DMS53 treated with DMSO at 0.1 percent for 48 hours (cell line): ENCODE data around the gene LIN28A.
"Not testable (repeated sequence)": the region's sequence is repeated elsewhere in the genome, so short reads cannot be mapped to it uniquely, and the experiment has no call there.

Source experiments
- DNase-seq: peaks from one replicate; lab custom pipeline; 2025; ENCODE audit not compliant: unreplicated experiment; lab: John Stamatoyannopoulos, UW

The LIN28A gene, protein sequence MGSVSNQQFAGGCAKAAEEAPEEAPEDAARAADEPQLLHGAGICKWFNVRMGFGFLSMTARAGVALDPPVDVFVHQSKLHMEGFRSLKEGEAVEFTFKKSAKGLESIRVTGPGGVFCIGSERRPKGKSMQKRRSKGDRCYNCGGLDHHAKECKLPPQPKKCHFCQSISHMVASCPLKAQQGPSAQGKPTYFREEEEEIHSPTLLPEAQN

DNA sequence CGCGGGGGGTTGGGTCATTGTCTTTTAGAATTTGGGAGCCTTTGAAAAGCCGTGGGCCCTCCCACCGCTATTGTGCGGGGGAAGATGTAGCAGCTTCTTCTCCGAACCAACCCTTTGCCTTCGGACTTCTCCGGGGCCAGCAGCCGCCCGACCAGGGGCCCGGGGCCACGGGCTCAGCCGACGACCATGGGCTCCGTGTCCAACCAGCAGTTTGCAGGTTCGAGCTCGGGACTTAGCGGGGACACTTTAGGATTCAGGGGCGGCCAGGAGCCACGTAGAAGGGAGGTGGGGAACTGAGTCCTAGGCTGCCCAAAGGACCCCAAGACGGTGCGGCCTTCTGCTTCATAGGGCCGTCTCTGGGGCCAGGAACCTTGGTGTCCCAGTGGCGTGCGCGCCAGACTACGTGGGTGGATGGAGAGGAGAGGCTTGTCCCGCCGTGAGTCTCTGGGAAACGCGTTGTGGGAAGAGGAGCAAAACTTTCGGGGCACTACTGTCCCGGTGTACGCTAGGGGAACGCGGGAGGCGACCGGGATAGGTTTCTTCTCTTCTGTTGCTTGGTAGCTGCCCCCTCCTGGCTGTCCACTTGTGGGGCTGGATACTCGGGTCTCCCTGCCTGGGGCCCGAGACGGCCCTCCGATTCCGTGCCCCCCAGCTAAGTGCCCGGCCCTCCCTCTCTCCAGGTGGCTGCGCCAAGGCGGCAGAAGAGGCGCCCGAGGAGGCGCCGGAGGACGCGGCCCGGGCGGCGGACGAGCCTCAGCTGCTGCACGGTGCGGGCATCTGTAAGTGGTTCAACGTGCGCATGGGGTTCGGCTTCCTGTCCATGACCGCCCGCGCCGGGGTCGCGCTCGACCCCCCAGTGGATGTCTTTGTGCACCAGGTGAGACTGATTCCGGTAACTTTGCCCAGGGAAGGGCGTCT lies at the start of gene LIN28A:
LIN28A (plus strand) TSS at position 112 of the 918 bp plus-strand sequence; CDS start at position 187, 75 bp downstream.
- no peak for DNase-seq

GRCh38 chr1:26361605-26362122 lies 49.0 kb upstream of the LIN28A start:
- DNase-seq, result no peak

- DNase-seq, result no peak
Measured at GRCh38 chr1:26362331-26362730, 48.3 kb upstream of the LIN28A start.

DNA sequence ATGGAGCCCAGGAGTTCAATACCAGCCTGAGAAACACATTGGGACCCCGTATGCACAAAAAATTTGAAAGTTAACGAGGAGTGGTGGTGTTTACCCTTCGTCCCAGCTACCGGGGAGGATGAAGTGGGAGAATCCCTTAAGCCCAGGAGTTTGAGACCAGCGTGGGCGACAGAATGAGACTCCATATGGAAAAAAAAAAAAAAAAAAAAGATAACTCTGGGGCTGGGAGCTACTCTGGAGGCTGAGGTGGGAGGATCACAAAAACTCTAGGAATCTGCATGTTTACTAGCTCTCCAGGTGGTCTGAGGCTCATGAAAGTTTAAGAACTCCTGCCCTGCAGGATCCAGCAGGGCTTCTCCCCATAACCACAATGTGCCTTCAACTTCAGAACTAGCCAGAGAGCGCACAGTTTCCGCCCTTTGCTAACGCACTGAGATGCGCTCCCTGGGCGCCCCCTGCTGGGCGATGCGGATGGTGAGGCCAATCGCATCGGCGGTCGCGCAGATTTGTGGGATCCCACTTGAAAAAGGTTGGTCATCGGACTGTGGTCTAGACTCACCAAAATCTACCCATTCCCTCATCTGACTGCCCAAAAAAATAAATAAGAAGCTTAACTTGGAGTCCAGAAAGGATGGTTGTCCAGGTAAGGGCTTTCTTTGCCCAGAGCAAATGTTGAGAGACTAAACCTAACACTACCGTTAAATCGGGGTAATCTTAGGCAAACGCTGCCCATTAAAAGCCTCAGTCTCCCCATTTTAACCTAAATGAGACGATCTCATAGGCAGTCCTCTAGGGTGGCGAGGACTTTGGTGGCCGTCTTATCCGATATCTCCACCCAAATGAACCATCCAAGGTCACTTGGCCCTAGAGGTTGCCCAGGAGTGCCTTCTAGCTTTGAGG lies 46.8 kb upstream of the LIN28A start:
- DNase-seq, result peak; percentile 54

GRCh38 chr1:26364956-26365355 lies 45.7 kb upstream of the LIN28A start:
- no peak for DNase-seq

GRCh38 chr1:26367441-26367840 lies 43.2 kb upstream of the LIN28A start:
- DNase-seq, result no peak

DNA sequence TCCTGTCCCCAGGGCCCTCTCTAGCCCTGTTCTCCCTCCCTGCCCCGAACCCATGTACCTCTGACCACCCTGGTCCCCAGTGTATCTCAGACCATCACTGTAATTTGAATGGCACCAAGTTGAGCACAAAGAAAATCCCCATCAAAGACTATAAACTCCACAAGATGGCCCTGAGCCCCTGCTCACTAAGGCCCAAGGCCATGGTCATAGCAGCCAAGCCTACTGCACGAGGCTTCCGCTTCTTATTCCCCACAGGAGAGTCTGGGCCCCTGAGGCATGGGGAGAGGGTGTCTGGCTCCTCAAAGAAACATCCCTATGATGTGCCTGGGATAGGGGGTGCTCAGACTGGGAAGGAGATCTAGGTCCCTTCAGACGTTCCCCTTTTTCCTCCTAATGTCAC lies 42.6 kb upstream of the LIN28A start:
- no peak for DNase-seq

GRCh38 chr1:26368486-26368885 lies 42.1 kb upstream of the LIN28A start:
- DNase-seq, result no peak

GRCh38 chr1:26370591-26371382 lies 39.8 kb upstream of the LIN28A start:
- DNase-seq, result no peak

GRCh38 chr1:26372039-26372438 lies 38.6 kb upstream of the LIN28A start:
- DNase-seq, result no peak

DNA sequence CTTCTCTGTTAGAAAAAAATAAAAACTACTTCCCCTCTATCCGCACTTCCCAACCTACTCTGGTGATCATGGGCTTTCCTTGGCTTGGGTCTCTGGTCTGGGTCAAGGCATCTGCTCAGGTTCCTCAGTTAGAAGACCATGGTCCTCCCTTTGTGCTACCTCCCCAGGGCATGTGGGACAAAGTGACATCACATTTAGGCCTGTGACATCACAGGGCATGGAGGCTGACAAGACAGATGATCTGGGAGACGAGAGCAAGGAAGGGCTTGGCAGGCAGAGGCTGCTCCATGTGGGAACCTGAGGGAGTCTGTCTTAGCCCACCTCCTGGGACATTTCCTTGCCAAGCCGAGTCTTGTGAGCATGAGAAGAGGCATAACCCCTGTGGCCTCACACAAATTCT lies 38.0 kb upstream of the LIN28A start, which contains the start of gene ZNF683:
ZNF683 (minus strand) TSS at position 140 of the 400 bp plus-strand sequence. CDS start 4,179 bp downstream, outside the sequence.
- not testable (repeated sequence) for DNase-seq

GRCh38 chr1:26373281-26373680 lies 37.3 kb upstream of the LIN28A start:
- DNase-seq, result no peak

GRCh38 chr1:26373789-26374188 lies 36.8 kb upstream of the LIN28A start:
- DNase-seq, result no peak

DNA sequence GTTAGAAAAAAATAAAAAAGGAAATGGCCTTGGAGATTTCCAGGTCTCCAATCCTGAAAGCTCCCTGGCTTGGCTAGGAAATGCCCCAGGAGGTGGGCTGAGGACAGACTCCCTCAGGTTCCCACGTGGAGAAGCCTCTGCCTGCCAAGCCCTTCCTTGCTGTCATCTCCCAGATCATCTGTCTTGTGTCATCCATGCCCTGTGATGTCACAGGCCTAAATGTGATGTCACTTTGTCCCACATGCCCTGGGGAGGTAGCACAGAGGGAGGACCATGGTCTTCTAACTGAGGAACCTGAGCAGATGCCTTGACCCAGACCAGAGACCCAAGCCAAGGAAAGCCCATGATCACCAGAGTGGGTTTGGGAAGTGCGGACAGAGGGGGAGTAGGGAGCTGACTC lies 36.3 kb upstream of the LIN28A start:
- not testable (repeated sequence) for DNase-seq

GRCh38 chr1:26375081-26375480 lies 35.5 kb upstream of the LIN28A start:
- DNase-seq, result no peak

- no peak for DNase-seq
Measured at GRCh38 chr1:26376050-26376449, 34.6 kb upstream of the LIN28A start.

- no peak for DNase-seq
Measured at GRCh38 chr1:26378088-26378878, 32.3 kb upstream of the LIN28A start.

DNA sequence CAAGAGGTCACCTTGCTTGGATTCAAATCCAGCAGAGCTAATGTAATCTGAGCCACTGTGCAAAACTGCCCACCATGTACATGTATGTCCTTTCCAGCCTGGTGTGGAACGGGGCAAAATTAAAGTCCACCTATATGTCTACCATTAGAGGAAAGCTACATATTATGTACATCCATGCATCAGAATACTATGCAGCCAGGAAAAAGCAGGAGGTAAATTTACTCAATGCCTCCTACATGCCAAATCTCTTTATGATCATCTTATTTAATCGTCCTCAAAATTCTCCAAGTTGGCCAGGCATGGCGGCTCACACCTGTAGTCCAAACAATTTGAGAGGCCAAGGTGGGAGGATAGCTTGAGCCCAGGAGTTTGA lies 31.8 kb upstream of the LIN28A start:
- DNase-seq, result no peak

DNA sequence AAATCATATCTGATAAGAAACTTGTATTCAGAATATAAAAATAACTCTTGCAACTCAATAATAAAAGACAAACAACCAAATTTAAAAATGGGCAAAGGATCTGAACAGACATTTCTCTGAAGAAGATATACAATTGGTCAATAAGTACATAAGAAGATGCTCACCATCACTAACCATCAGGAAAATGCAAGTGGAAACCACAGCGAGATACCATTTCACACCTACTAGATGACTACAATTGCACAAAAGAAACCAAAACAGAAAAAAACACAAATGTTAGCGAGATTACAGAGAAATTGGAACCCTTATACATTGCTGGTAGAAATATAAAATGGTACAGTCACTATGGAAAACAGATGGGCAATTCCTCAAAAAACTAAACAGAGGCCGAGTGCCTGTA lies 26.5 kb upstream of the LIN28A start:
- no peak for DNase-seq
